H1 (cell line): ENCODE data around the gene MLPH. TPM values are rescaled to one million over a fixed set of nuclear protein-coding genes. Genes with fewer than 3 reads are reported as not detected.

Source experiments
- CTCF ChIA-PET: fragments of 300-600 bp; sonication (Branson Sonifier 250); formaldehyde crosslinking; loops from one replicate; lab custom pipeline; 2021; ENCODE audit not compliant: partially characterized antibody; lab: Charles Lee
- POLR2A ChIA-PET: fragments of 300-600 bp; sonication (Branson Sonifier 250); formaldehyde crosslinking; loops from one replicate; lab custom pipeline; 2021; ENCODE audit warnings: inconsistent platforms; ENCODE audit not compliant: partially characterized antibody; lab: Charles Lee
- DNase-seq, 2 experiments: peaks; one replicate each; pipeline versions ENCODE4 v3.0.0 to v3.0.0-alpha.2; 2010 to 2022; ENCODE audit warnings: low spot score in 2 of 2, low read depth in 1 of 2, mixed read lengths in 1 of 2
- FAIRE-seq: peaks from 2 replicates; lab custom pipeline; 2011; peaks lifted over from hg19 to GRCh38; lab: Jason Lieb, UNC
- H2AFZ ChIP-seq: 2 replicates; pipeline ENCODE4 v1.8.1; 2012; ENCODE audit warnings: low read length, inconsistent platforms
- H2AK5ac ChIP-seq: 2 replicates; pipeline ENCODE4 v1.6.1; 2013; ENCODE audit warnings: low read depth, low read length
- H2BK120ac ChIP-seq: replicated peaks from 2 replicates; pipeline ENCODE3; 2013; ENCODE audit warnings: low read depth, low read length, inconsistent platforms
- H2BK12ac ChIP-seq: 2 replicates; pipeline ENCODE4 v1.6.1; 2013; ENCODE audit warnings: low read depth, low read length
- H2BK15ac ChIP-seq: 2 replicates; pipeline ENCODE4 v1.6.1; 2013; ENCODE audit warnings: low read length
- H2BK20ac ChIP-seq: 2 replicates; pipeline ENCODE4 v1.6.1; 2013; ENCODE audit warnings: low read length
- H2BK5ac ChIP-seq: 2 replicates; pipeline ENCODE4 v1.6.1; 2013; ENCODE audit warnings: low read depth, low read length
- H3K14ac ChIP-seq: 2 replicates; pipeline ENCODE4 v1.6.1; 2013; ENCODE audit warnings: inconsistent platforms; ENCODE audit not compliant: insufficient read length
- H3K18ac ChIP-seq: 2 replicates; pipeline ENCODE4 v1.6.1; 2013; ENCODE audit warnings: low read length; ENCODE audit errors: extremely low read depth
- H3K23ac ChIP-seq: 2 replicates; pipeline ENCODE4 v1.6.1; 2013; ENCODE audit warnings: inconsistent platforms; ENCODE audit not compliant: insufficient read length
- H3K23me2 ChIP-seq: 2 replicates; pipeline ENCODE4 v1.6.1; 2013; ENCODE audit warnings: low read depth, low read length
- H3K27ac ChIP-seq: 2 replicates; pipeline ENCODE4 v1.6.1; 2011; ENCODE audit warnings: low read depth, low read length, inconsistent platforms
- H3K27me3 ChIP-seq, 4 experiments: replicated peaks in 1 of 4; 1 replicate in 1 of 4; 2 replicates in 3 of 4; pipeline versions ENCODE4 v1.6.1 to v1.8.1; 2011 to 2013; ENCODE audit warnings: low read length in 3 of 4, mild to moderate bottlenecking in 3 of 4, inconsistent platforms in 2 of 4, mixed read lengths in 2 of 4, moderate library complexity in 1 of 4; ENCODE audit not compliant: control insufficient read depth in 3 of 4, insufficient read depth in 3 of 4; ENCODE audit errors: extremely low read depth in 1 of 4
- H3K36me3 ChIP-seq, 4 experiments: 2 replicates each; pipeline versions ENCODE4 v1.6.1 to v1.8.1; 2011 to 2013; ENCODE audit warnings: mild to moderate bottlenecking in 4 of 4, low read length in 3 of 4, moderate library complexity in 2 of 4, control low read depth in 1 of 4, inconsistent platforms in 1 of 4; ENCODE audit not compliant: insufficient read depth in 4 of 4, control insufficient read depth in 2 of 4
- H3K4ac ChIP-seq: replicated peaks from 2 replicates; pipeline ENCODE3; 2013; ENCODE audit warnings: low read length, low read depth, mixed read lengths, inconsistent platforms; ENCODE audit not compliant: insufficient read length
- H3K4me1 ChIP-seq, 4 experiments: replicated peaks in 1 of 4; 1 replicate in 1 of 4; 2 replicates in 3 of 4; pipeline versions ENCODE4 v1.6.1 to v1.8.1; 2011 to 2013; ENCODE audit warnings: low read length in 3 of 4, inconsistent platforms in 2 of 4, mixed read lengths in 1 of 4; ENCODE audit not compliant: insufficient read depth in 4 of 4, control insufficient read depth in 3 of 4
- H3K4me2 ChIP-seq, 2 experiments: 2 replicates each; pipeline versions ENCODE4 v1.6.1 to v1.8.1; 2011 to 2013; ENCODE audit warnings: low read depth in 2 of 2, low read length in 2 of 2, control low read depth in 1 of 2, inconsistent platforms in 1 of 2, mild to moderate bottlenecking in 1 of 2; ENCODE audit not compliant: insufficient read depth in 1 of 2
- H3K4me3 ChIP-seq, 4 experiments: fragments of 200-600, 300-600 bp in 1 of 4; sonication (generic), shearing (Covaris generic), sonication (Bioruptor Twin) in 1 of 4; 2 replicates each; pipeline versions ENCODE4 v1.5.1 to v1.8.1; 2011 to 2016; ENCODE audit warnings: low read length in 4 of 4, low read depth in 3 of 4, control low read depth in 2 of 4, inconsistent platforms in 2 of 4, mild to moderate bottlenecking in 2 of 4, mixed read lengths in 1 of 4, moderate library complexity in 1 of 4; ENCODE audit not compliant: insufficient read depth in 2 of 4; ENCODE audit errors: extremely low read depth in 1 of 4
- H3K56ac ChIP-seq: replicated peaks from 2 replicates; pipeline ENCODE3; 2013; ENCODE audit warnings: low read depth, mild to moderate bottlenecking, mixed read lengths, low read length, inconsistent platforms; ENCODE audit not compliant: insufficient read length
- H3K79me1 ChIP-seq: 2 replicates; pipeline ENCODE4 v1.6.1; 2013; ENCODE audit warnings: low read depth, low read length, control low read depth
- H3K79me2 ChIP-seq, 2 experiments: 2 replicates each; pipeline versions ENCODE4 v1.6.1 to v1.8.1; 2012 to 2013; ENCODE audit warnings: low read length in 2 of 2, mild to moderate bottlenecking in 2 of 2, inconsistent platforms in 1 of 2; ENCODE audit not compliant: insufficient read depth in 2 of 2, control insufficient read depth in 1 of 2
- H3K9ac ChIP-seq, 4 experiments: replicated peaks in 1 of 4; 1 replicate in 1 of 4; 2 replicates in 3 of 4; pipeline versions ENCODE4 v1.6.1 to v1.8.1; 2011 to 2013; ENCODE audit warnings: low read depth in 3 of 4, low read length in 3 of 4, control low read depth in 2 of 4, mild to moderate bottlenecking in 2 of 4, moderate library complexity in 2 of 4, inconsistent platforms in 1 of 4; ENCODE audit errors: extremely low read depth in 1 of 4
- H3K9me3 ChIP-seq, 2 experiments: 2 replicates each; pipeline versions ENCODE4 v1.6.1 to v1.8.1; 2012 to 2013; ENCODE audit warnings: mild to moderate bottlenecking in 2 of 2, moderate library complexity in 2 of 2, control low read depth in 1 of 2, inconsistent platforms in 1 of 2, low read depth in 1 of 2, low read length in 1 of 2, mixed read lengths in 1 of 2; ENCODE audit not compliant: insufficient read depth in 2 of 2
- H4K20me1 ChIP-seq, 2 experiments: replicated peaks in 1 of 2; 2 replicates each; pipeline versions ENCODE3 to v1.8.1; 2011 to 2013; ENCODE audit warnings: inconsistent platforms in 2 of 2, low read length in 2 of 2, mild to moderate bottlenecking in 1 of 2; ENCODE audit not compliant: insufficient read depth in 2 of 2, control insufficient read depth in 1 of 2
- H4K5ac ChIP-seq: 2 replicates; pipeline ENCODE4 v1.6.1; 2013; ENCODE audit warnings: low read length, low read depth, mixed read lengths, inconsistent platforms; ENCODE audit not compliant: insufficient read length
- H4K8ac ChIP-seq: 2 replicates; pipeline ENCODE4 v1.8.0; 2013; ENCODE audit warnings: mild to moderate bottlenecking, moderate library complexity, low read length, inconsistent platforms; ENCODE audit not compliant: insufficient read depth; ENCODE audit errors: extremely low read depth
- H4K91ac ChIP-seq: replicated peaks from 2 replicates; pipeline ENCODE3; 2013; ENCODE audit warnings: low read length, mixed read lengths, inconsistent platforms; ENCODE audit not compliant: insufficient read length
- ASH2L ChIP-seq: fragments of 200-600, 300-600 bp; sonication (generic); IDR thresholded peaks from one replicate; pipeline ENCODE4 v1.7.1; 2017; ENCODE audit warnings: low read length
- BRCA1 ChIP-seq: IDR thresholded peaks from 2 replicates; pipeline ENCODE4 v1.6.1; 2012; ENCODE audit warnings: low read depth, low read length, improper control_type of control experiment
- CHD1 ChIP-seq: IDR thresholded peaks from 2 replicates; pipeline ENCODE4 v1.6.1; 2012; ENCODE audit warnings: low read depth, low read length, improper control_type of control experiment
- CHD2 ChIP-seq: IDR thresholded peaks from 2 replicates; pipeline ENCODE4 v1.6.1; 2012; ENCODE audit warnings: low read length, improper control_type of control experiment
- GABPA ChIP-seq: IDR thresholded peaks from 2 replicates; pipeline ENCODE4 v1.6.1; 2011; ENCODE audit warnings: mild to moderate bottlenecking, low read length, moderate library complexity, borderline replicate concordance; ENCODE audit not compliant: insufficient read depth
- GTF2F1 ChIP-seq: IDR thresholded peaks from 2 replicates; pipeline ENCODE4 v1.6.1; 2012; ENCODE audit warnings: low read depth, low read length, improper control_type of control experiment, borderline replicate concordance
- HDAC6 ChIP-seq: IDR thresholded peaks from one replicate; pipeline ENCODE4 v1.7.1; 2012; ENCODE audit warnings: low read depth, mild to moderate bottlenecking, inconsistent platforms, low read length, moderate library complexity
- PHF8 ChIP-seq: fragments of 200-600 bp; sonication (generic); conservative IDR thresholded peaks from 2 replicates; pipeline ENCODE4 v1.7.1; 2012; ENCODE audit warnings: low read depth, mild to moderate bottlenecking, inconsistent platforms, low read length, moderate library complexity
- SAP30 ChIP-seq: fragments of 300-600 bp; sonication (generic); IDR thresholded peaks from 2 replicates; pipeline ENCODE4 v1.7.1; 2012; ENCODE audit warnings: low read length, moderate library complexity, mild to moderate bottlenecking, inconsistent platforms; ENCODE audit not compliant: insufficient read depth, insufficient replicate concordance
- SIRT6 ChIP-seq: IDR thresholded peaks from one replicate; pipeline ENCODE4 v1.7.1; 2012; ENCODE audit warnings: low read length, inconsistent platforms
- SUZ12 ChIP-seq: fragments of 200-600 bp; sonication (generic); IDR thresholded peaks from 2 replicates; pipeline ENCODE4 v1.6.1; 2012; ENCODE audit warnings: mild to moderate bottlenecking, inconsistent platforms, low read length, moderate library complexity, mixed read lengths
- TAF7 ChIP-seq: optimal IDR thresholded peaks from 2 replicates; pipeline ENCODE3; 2011; ENCODE audit warnings: low read depth, mild to moderate bottlenecking, inconsistent platforms, low read length, moderate library complexity, borderline replicate concordance
- TCF12 ChIP-seq: IDR thresholded peaks from 2 replicates; pipeline ENCODE4 v1.6.1; 2011; ENCODE audit warnings: low read depth, mild to moderate bottlenecking, low read length
- ZNF274 ChIP-seq: IDR thresholded peaks from 2 replicates; pipeline ENCODE4 v1.7.0; 2012; ENCODE audit warnings: low read length, borderline replicate concordance; ENCODE audit errors: extremely low read depth
- WGBS, 2 experiments: shearing (Covaris generic) in 1 of 2; methylation state at CpG; one replicate each; pipeline versions ENCODE4 v1.1.6 to v1.1.7; 2013 to 2015; ENCODE audit warnings: low lambda C conversion rate in 2 of 2, mixed read lengths in 2 of 2, inconsistent platforms in 1 of 2, low coverage in 1 of 2, missing lambda C conversion rate in 1 of 2; ENCODE audit not compliant: insufficient replicate concordance in 2 of 2, insufficient coverage in 1 of 2, insufficient read length in 1 of 2; ENCODE audit errors: extremely low coverage in 1 of 2, missing lambda C conversion rate in 1 of 2; 5-methylcytosine and 5-hydroxymethylcytosine counted together
- polyA plus RNA-seq, 7 experiments: library from polyadenylated mRNA; depleted of rRNA in 3 of 7; stranded (reverse) in 5 of 7; unstranded in 2 of 7; fragments of >200 nt in 5 of 7; fragments of 200-250 nt in 2 of 7; gene quantifications; 1 replicate in 5 of 7; 2 replicates in 1 of 7; 4 replicates in 1 of 7; pipeline versions ENCODE4 v1.2.1 to v1.2.3, GENCODE V29; 2011 to 2013; ENCODE audit warnings: missing spikeins in 2 of 7, mixed read lengths in 2 of 7
- total RNA-seq: library from RNA; stranded (reverse); fragmentation: NEBNext Ultra II Directional; extraction: Animal tissue kit (Norgen Biotek cat#: 25700); gene quantifications from 2 replicates; pipeline ENCODE4 v1.2.1, GENCODE V29; 2021

MLPH gene
- total and polyA plus RNA-seq, 2 of the 8 experiments (the other 6 are each of a cell fraction or from before 2014, with no cell fraction given), result 12.7 to 17.0 TPM

DNA sequence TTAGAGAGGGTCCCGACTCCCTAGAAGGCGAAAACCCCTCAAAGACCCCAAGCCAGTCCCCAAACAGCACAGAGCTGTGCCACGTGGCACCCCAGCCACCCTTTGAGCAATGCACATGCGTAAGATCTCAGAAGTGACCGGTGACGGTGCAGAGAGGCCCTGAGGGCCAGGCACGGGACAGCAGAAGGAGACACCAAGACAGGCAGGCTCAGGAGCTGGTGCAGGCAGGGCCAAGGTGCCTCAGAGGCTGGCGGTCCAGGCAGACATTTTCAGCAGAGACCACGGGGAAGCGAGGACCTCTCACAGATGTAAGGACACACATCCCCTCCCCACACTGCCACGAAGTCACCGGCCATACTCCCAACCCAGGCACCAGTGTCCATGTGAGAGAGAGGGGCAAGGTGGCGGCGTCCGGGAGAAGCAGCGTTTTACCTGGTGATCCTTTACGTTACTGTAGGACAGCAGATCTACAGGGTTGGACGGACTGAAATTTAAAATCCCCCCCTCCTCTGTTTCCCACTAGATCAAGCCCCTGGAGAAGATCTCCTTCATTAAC, 105.5 kb downstream of the MLPH start:
- ChIA-PET CTCF (interaction anchor here (1.0 to 6.9 kb wide), 8 partner anchors 8 to 203 kb away, joined by 3 to 47 read pairs (median 4); no protein-coding TSS in a partner anchor), POLR2A (interaction anchor here (0.7 to 4.0 kb wide), 7 partner anchors 9 to 43 kb away, joined by 3 to 17 read pairs (median 5); partner anchors contain the start of gene PRLH)
- Histone ChIP-seq H3K4me1 (peaks cover 19 to 57% (median 31%) of the 10 kb centered on the region in 4 experiments), H3K27me3 (no peaks in the 10 kb centered on the region), H2BK120ac (peak overlapping the region; percentile 50), H3K79me2 (peaks cover 4 to 29% of the 10 kb centered on the region in 2 experiments; a peak in 2 of 4 replicates), H3K4ac (peak overlapping the region; percentile 10), H3K36me3 (no peaks in the 10 kb centered on the region), H3K14ac (no peak overlapping the region), H2BK12ac (peak overlapping the region; percentile 99; the same call in 1 of the 2 replicates), H4K5ac (no peak overlapping the region), H2BK5ac (peak overlapping the region; percentile 91; the same call in 1 of the 2 replicates), H4K91ac (peak overlapping the region; percentile 98), H3K56ac (no peak overlapping the region), H2AFZ (no peak overlapping the region), H3K79me1 (no peaks in the 10 kb centered on the region), H3K23ac (no peak overlapping the region), H3K27ac (no peak overlapping the region), H3K4me2 (no peak overlapping the region; a peak in 1 of 4 replicates), H2BK20ac (peak overlapping the region; percentile 74), H3K9ac (no peak overlapping the region), H4K8ac (no peak overlapping the region; the same call in 1 of the 2 replicates), H4K20me1 (no peaks in the 10 kb centered on the region), H2AK5ac (peak overlapping the region; percentile 98), H3K18ac (peak overlapping the region; percentile 36), H2BK15ac (peak overlapping the region; percentile 97), H3K23me2 (peaks cover 4% of the 10 kb centered on the region), H3K9me3 (no peaks in the 10 kb centered on the region), H3K4me3 (no peak overlapping the region)
- DNase-seq (no peak), FAIRE-seq (no peak)
- 92% methylated on average over 18 of the region's 18 CpGs; no CpG with 5 or more reads in 1 of the 2 experiments for WGBS, 2 experiments
- TF ChIP-seq TCF12 (no peak), HDAC6 (no peak), TAF7 (no peak), SIRT6 (no peak), ZNF274 (no peak), GTF2F1 (no peak), ASH2L (no peak), BRCA1 (no peak), SUZ12 (no peak), CHD1 (no peak), SAP30 (no peak), PHF8 (no peak), CHD2 (no peak), GABPA (no peak)
